ENCODE measurements around the gene AHNAK.
"Not testable (repeated sequence)": the region's sequence is repeated elsewhere in the genome, so short reads cannot be mapped to it uniquely, and the experiment has no call there.

AHNAK gene

GRCh38 chr11:62565100-62565802, 18.6 kb upstream of the AHNAK start:
- POLR2A ChIA-PET (ENCODE audit: low non-redundant PET) = interaction anchor here (1.0 kb wide), 1 partner anchor 9 kb away, joined by 7 read pairs; the partner anchor contains the start of gene EEF1G
- CTCF ChIA-PET = no interaction called here
- DNase-seq (ENCODE audit: low spot score) = no peak
- TF ChIP-seq, protein P1, sequence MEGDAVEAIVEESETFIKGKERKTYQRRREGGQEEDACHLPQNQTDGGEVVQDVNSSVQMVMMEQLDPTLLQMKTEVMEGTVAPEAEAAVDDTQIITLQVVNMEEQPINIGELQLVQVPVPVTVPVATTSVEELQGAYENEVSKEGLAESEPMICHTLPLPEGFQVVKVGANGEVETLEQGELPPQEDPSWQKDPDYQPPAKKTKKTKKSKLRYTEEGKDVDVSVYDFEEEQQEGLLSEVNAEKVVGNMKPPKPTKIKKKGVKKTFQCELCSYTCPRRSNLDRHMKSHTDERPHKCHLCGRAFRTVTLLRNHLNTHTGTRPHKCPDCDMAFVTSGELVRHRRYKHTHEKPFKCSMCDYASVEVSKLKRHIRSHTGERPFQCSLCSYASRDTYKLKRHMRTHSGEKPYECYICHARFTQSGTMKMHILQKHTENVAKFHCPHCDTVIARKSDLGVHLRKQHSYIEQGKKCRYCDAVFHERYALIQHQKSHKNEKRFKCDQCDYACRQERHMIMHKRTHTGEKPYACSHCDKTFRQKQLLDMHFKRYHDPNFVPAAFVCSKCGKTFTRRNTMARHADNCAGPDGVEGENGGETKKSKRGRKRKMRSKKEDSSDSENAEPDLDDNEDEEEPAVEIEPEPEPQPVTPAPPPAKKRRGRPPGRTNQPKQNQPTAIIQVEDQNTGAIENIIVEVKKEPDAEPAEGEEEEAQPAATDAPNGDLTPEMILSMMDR (conservative IDR thresholded peaks at IDR 0.05; ENCODE audit: low read depth) = no peak
- H3K27ac ChIP-seq = peak overlapping the region; percentile 75

DNA sequence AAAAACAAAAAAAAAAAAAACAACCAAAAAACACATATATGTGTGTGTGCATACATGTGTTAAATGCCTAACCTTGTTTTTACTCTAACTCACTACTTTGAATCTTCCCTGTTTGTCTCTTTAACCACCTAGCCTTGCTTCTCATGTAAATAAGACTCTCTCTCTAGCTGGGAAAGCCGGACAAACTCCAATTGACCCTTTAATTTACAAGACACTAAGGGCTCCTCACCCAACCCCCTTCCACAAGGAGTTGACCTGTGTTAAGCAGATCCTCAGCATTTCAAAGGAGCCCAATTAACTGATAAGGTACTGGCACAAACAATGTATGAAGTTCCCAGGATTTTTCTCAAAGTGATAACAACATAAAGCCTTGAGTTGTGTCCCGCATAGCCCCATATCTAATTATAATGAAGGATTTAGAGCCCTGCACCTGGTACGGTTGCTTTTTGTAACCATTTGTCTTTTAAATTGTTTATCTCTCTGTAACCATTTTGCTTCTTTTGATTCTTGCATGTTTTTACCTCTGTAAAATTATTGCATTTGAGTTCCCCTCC, 15.1 kb upstream of the AHNAK start:
- POLR2A ChIA-PET (ENCODE audit: low non-redundant PET); DNase-seq (ENCODE audit: low spot score): not testable (repeated sequence)
- H3K27ac ChIP-seq = peak overlapping the region; percentile 100

DNA sequence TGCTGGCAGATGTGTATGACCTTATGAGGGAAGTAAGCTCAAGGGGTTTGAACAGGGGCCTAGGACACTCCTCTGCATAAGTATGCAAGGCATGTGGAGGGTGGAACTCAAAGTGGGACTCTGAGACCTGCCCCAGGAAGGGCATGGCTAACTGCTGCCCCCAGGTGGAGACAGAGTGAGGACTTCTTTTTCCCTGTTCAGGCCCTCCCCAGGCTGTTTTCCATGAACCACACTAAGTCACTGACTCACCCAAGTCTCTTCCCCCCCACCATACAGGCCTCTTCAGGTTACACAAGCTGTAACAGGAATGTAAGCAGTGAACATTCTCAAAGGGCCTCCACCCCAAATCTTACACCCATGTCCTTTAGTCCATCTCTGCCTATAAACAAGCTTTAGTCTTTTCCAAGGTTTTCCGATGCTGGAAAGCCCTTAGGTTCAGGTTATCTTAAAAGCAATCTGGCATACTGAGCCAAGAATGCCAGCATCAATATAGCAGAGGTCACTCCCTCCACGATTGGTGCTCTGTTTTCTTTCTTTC, 14.0 kb upstream of the AHNAK start:
- H3K27ac ChIP-seq = peak overlapping the region; percentile 100
- TF ChIP-seq, protein P1 (conservative IDR thresholded peaks at IDR 0.05; ENCODE audit: low read depth) = peak; percentile 91
- POLR2A ChIA-PET (ENCODE audit: low non-redundant PET) = interaction anchor here (0.6 to 2.3 kb wide), 4 partner anchors 14 to 17 kb away, joined by 3 to 11 read pairs (median 6); partner anchors contain the start of gene AHNAK
- CTCF ChIA-PET = interaction anchor here (0.5 to 5.0 kb wide), 20 partner anchors 10 to 227 kb away, joined by 3 to 74 read pairs (median 4); partner anchors contain the start of genes AHNAK and TMEM179B
- DNase-seq (ENCODE audit: low spot score) = peak; percentile 95

More for the DNA sequence above, 15.1 kb upstream of the AHNAK start:
- CTCF ChIA-PET = interaction anchor here (0.9 to 5.0 kb wide), 3 partner anchors 18 to 137 kb away, joined by 3 to 74 read pairs (median 7); no protein-coding TSS in a partner anchor

DNA sequence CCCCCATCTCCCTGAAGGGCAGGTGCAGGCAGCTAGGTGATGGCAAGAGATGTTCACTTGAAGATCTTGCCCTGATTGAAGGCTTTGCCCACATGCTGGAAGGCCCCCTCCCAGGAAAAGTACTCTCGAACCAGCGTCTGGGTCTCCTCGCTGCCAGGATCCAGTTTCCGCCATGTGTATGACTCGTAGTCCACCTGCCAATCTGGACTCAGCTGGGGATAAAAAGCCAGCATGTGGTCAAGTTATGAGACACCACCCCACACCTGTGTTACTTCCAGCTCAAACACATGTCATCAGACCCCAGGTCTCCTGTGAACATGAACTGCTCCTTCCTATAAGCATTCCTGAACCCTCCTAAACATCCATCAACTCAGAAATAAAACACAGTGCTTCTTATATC, 13.0 kb upstream of the AHNAK start:
- peak overlapping the region; percentile 100 for H3K27ac ChIP-seq
- POLR2A ChIA-PET (ENCODE audit: low non-redundant PET) = interaction anchor here (2.3 kb wide), 1 partner anchor 13 kb away, joined by 11 read pairs; the partner anchor contains the start of gene AHNAK
- CTCF ChIA-PET = interaction anchor here (0.5 to 5.0 kb wide), 8 partner anchors 13 to 163 kb away, joined by 3 to 74 read pairs (median 4); partner anchors contain the start of gene AHNAK
- not testable (repeated sequence) for DNase-seq (ENCODE audit: low spot score)

- no peak for DNase-seq (ENCODE audit: low spot score)
- CTCF ChIA-PET = interaction anchor here (0.5 to 5.0 kb wide), 4 partner anchors 16 to 135 kb away, joined by 3 to 74 read pairs (median 8); no protein-coding TSS in a partner anchor
- TF ChIP-seq, protein P1 (conservative IDR thresholded peaks at IDR 0.05; ENCODE audit: low read depth) = no peak
- peak overlapping the region; percentile 100 for H3K27ac ChIP-seq
- POLR2A ChIA-PET (ENCODE audit: low non-redundant PET) = interaction anchor here (2.3 kb wide), 1 partner anchor 13 kb away, joined by 11 read pairs; the partner anchor contains the start of gene AHNAK
Measured at GRCh38 chr11:62559204-62559603, 12.6 kb upstream of the AHNAK start.

- CTCF ChIA-PET = interaction anchor here (0.6 to 5.0 kb wide), 2 partner anchors 10 to 15 kb away, joined by 3 to 74 read pairs; no protein-coding TSS in a partner anchor
- H3K27ac ChIP-seq = peak overlapping the region; percentile 100
- TF ChIP-seq, protein P1 (conservative IDR thresholded peaks at IDR 0.05; ENCODE audit: low read depth) = no peak
- POLR2A ChIA-PET (ENCODE audit: low non-redundant PET) = no interaction called here
- no peak for DNase-seq (ENCODE audit: low spot score)
Measured at GRCh38 chr11:62558669-62559068, 12.1 kb upstream of the AHNAK start.

Data from RWPE1 (cell line).